HCT116 (cell line): Measurements from ENCODE around the gene TMIE. TPM values are rescaled to one million over a fixed set of nuclear protein-coding genes. Genes with fewer than 3 reads are reported as not detected.
"Not testable (repeated sequence)": the region's sequence is repeated elsewhere in the genome, so short reads cannot be mapped to it uniquely, and the experiment has no call there.

Experiments
- ATAC-seq: fragments of 200-7000 bp; cut with Tn5 transposase; 2 replicates; pipeline ENCODE4 v1.9.1; 2020; ENCODE audit warnings: mild to moderate bottlenecking, moderate library complexity
- BruUV-seq: library from RNA; stranded (reverse); fragments of 400-500 nt; replicated peaks from 2 replicates; lab custom pipeline; 2021; lab: Mats Ljungman, UMichigan
- CTCF ChIA-PET: fragments of 300-600 bp; sonication (Branson Sonifier 250); formaldehyde crosslinking; loops from one replicate; lab custom pipeline; 2021; ENCODE audit warnings: antibody characterized with exemption; lab: Charles Lee
- POLR2A ChIA-PET: fragments of 300-600, 350-600 bp; sonication (Branson Sonifier 250); formaldehyde crosslinking; loops from one replicate; lab custom pipeline; 2021; ENCODE audit warnings: antibody characterized with exemption; lab: Charles Lee
- RAD21 ChIA-PET, 2 experiments: fragments of 300-600 bp; sonication (Branson Sonifier 250); formaldehyde crosslinking; loops; one replicate each; lab custom pipeline; 2023; ENCODE audit warnings: low total read pairs in 2 of 2; ENCODE audit not compliant: uncharacterized antibody in 2 of 2, unreplicated experiment in 2 of 2, low non-redundant PET in 1 of 2; lab: Charles Lee
- DNase-seq: peaks from one replicate; pipeline ENCODE4 v3.0.0-alpha.2; 2010; ENCODE audit warnings: low read depth, low spot score
- H2AFZ ChIP-seq: fragments of 200-600 bp; shearing (Covaris generic), sonication (generic); 2 replicates; pipeline ENCODE4 v1.6.1; 2017; ENCODE audit warnings: low read depth, mixed run types, mixed read lengths, antibody characterized with exemption, low read length; ENCODE audit not compliant: poor library complexity, severe bottlenecking
- H3K27ac ChIP-seq: 2 replicates; pipeline ENCODE4 v1.5.1; 2012; ENCODE audit warnings: low read depth, low read length
- H3K27me3 ChIP-seq: fragments of 200-600 bp; sonication (generic); 2 replicates; pipeline ENCODE4 v1.6.1; 2016; ENCODE audit warnings: mixed run types, low read length, mixed read lengths; ENCODE audit not compliant: insufficient read depth
- H3K36me3 ChIP-seq, 2 experiments: fragments of 200-500 bp in 1 of 2; fragments of 200-600 bp in 1 of 2; sonication (Bioruptor generic) in 1 of 2; sonication (generic) in 1 of 2; 2 replicates each; pipeline versions ENCODE4 v1.5.1 to v1.6.1; 2014 to 2016; ENCODE audit warnings: low read length in 2 of 2, inconsistent platforms in 1 of 2, mixed read lengths in 1 of 2, mixed run types in 1 of 2; ENCODE audit not compliant: insufficient read depth in 2 of 2, control insufficient read depth in 1 of 2
- H3K4me1 ChIP-seq, 2 experiments: fragments of 200-600 bp in 1 of 2; sonication (generic) in 1 of 2; 2 replicates each; pipeline versions ENCODE4 v1.5.1 to v1.6.1; 2012 to 2017; ENCODE audit warnings: low read length in 2 of 2, inconsistent platforms in 1 of 2, mild to moderate bottlenecking in 1 of 2, mixed read lengths in 1 of 2, mixed run types in 1 of 2, moderate library complexity in 1 of 2; ENCODE audit not compliant: insufficient read depth in 2 of 2, control insufficient read depth in 1 of 2
- H3K4me2 ChIP-seq: fragments of 200-600 bp; sonication (generic); 2 replicates; pipeline ENCODE4 v1.6.1; 2017; ENCODE audit warnings: mixed run types, low read length, mixed read lengths
- H3K4me3 ChIP-seq, 2 experiments: fragments of 200-600 bp in 1 of 2; sonication (generic) in 1 of 2; replicated peaks in 1 of 2; 2 replicates each; pipeline ENCODE4 v1.5.1; 2011 to 2016; ENCODE audit warnings: low read length in 2 of 2, control low read depth in 1 of 2, low read depth in 1 of 2, mild to moderate bottlenecking in 1 of 2, mixed read lengths in 1 of 2, mixed run types in 1 of 2
- H3K79me2 ChIP-seq: fragments of 200-600 bp; sonication (generic); 2 replicates; pipeline ENCODE4 v1.6.1; 2017; ENCODE audit warnings: mild to moderate bottlenecking, mixed run types, low read length, moderate library complexity, mixed read lengths; ENCODE audit not compliant: insufficient read depth
- H3K9ac ChIP-seq: fragments of 200-600 bp; sonication (generic); 2 replicates; pipeline ENCODE4 v1.6.1; 2016; ENCODE audit warnings: low read length, mixed read lengths
- H3K9me2 ChIP-seq: fragments of 200-600 bp; sonication (generic), shearing (Covaris generic); 2 replicates; pipeline ENCODE4 v1.6.1; 2017; ENCODE audit warnings: mixed run types, mild to moderate bottlenecking, moderate library complexity; ENCODE audit not compliant: insufficient read depth
- H3K9me3 ChIP-seq, 2 experiments: fragments of 200-500 bp in 1 of 2; fragments of 200-600 bp in 1 of 2; sonication (Bioruptor generic) in 1 of 2; sonication (generic) in 1 of 2; 2 replicates each; pipeline ENCODE4 v1.6.1; 2014 to 2017; ENCODE audit warnings: low read length in 2 of 2, mixed read lengths in 2 of 2, inconsistent platforms in 1 of 2, low read depth in 1 of 2, mild to moderate bottlenecking in 1 of 2, mixed run types in 1 of 2, moderate library complexity in 1 of 2; ENCODE audit not compliant: control insufficient read depth in 1 of 2, insufficient read depth in 1 of 2
- H4K20me1 ChIP-seq: fragments of 200-600 bp; sonication (generic), shearing (Covaris generic); 2 replicates; pipeline ENCODE4 v1.6.1; 2017; ENCODE audit warnings: mixed run types, mild to moderate bottlenecking, moderate library complexity; ENCODE audit not compliant: insufficient read depth
- CEBPB ChIP-seq: IDR thresholded peaks from 2 replicates; pipeline ENCODE4 v1.6.1; 2012; ENCODE audit warnings: low read depth
- EZH2 ChIP-seq: fragments of 200-600 bp; sonication (generic); IDR thresholded peaks from 2 replicates; pipeline ENCODE4 v1.6.1; 2017; ENCODE audit warnings: antibody characterized with exemption, mixed run types
- FOSL1 ChIP-seq: IDR thresholded peaks from 2 replicates; pipeline ENCODE4 v1.6.1; 2012; ENCODE audit warnings: low read depth
- POLR2AphosphoS5 ChIP-seq: IDR thresholded peaks from 2 replicates; pipeline ENCODE4 v1.6.1; 2011; ENCODE audit warnings: mild to moderate bottlenecking, low read depth, low read length, moderate library complexity
- SIN3A ChIP-seq: IDR thresholded peaks from 2 replicates; pipeline ENCODE4 v1.6.1; 2012; ENCODE audit warnings: low read depth
- intact Hi-C: fragments of 100-400 bp; cut with micrococcal nuclease; formaldehyde crosslinking; loops from 2 replicates; pipeline ENCODE4 v1.10.0; 2022
- total RNA-seq: library from RNA; stranded (reverse); gene quantifications from one replicate; pipeline ENCODE4 v1.2.1, GENCODE V29; 2021; ENCODE audit not compliant: unreplicated experiment

The TMIE gene
- total RNA-seq, 1 experiment from 2014 or later = 0.74 TPM

DNA sequence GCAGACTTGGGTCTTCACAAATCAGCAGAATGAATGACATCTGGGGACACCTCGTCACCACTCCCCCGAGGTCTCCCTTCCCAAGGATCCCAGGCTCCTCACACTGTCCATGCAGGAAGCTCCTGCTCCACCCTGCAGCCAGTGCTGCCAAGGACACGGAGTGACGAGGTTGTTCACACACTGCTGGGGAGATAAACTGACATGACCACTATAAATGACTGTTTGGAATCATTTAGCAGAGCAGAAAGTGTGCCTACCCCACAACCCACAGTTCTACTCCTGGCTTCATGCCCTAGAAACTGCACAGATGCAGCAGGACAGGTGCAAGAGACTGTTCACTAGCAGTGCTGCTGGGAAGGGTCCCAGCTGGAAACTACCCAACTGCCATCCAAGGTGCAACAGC is 36.1 kb downstream of the TMIE start:
- ATAC-seq = no peak
- Histone ChIP-seq H3K27ac (no peak overlapping the region), H3K9me3 (no peaks in the 10 kb centered on the region), H3K4me3 (no peak overlapping the region), H3K9me2 (no peaks in the 10 kb centered on the region), H3K27me3 (no peaks in the 10 kb centered on the region), H2AFZ (no peak overlapping the region), H3K4me2 (no peak overlapping the region), H3K36me3 (no peaks in the 10 kb centered on the region), H4K20me1 (no peaks in the 10 kb centered on the region), H3K79me2 (no peaks in the 10 kb centered on the region), H3K9ac (no peak overlapping the region), H3K4me1 (no peaks in the 10 kb centered on the region)
- ChIA-PET RAD21 (no interaction called here), CTCF (no interaction called here), POLR2A (no interaction called here)
- intact Hi-C loops = no loop called here
- DNase-seq = no peak
- no TSS peak for BruUV-seq
- no peak for TF ChIP-seq FOSL1
- no peak for TF ChIP-seq SIN3A
- no peak for TF ChIP-seq CEBPB
- TF ChIP-seq POLR2AphosphoS5 = no peak
- TF ChIP-seq EZH2 = no peak

DNA sequence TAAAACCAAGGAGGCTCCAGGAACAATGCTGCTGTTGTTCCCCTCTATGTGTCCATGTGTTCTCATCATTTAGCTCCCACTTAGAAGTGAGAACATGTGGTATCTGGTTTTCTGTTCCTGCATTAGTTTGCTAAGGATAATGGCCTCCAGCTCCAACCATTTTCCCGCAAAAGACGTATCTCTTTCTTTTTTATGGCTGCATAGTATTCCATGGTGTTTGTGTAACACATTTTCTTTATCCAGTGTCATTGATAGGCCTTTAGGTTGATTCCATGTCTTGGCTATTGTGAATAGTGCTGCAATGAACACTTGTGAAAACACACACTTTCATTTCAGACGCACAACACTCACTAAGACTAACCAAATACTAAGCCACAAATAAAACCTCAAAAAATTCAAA is 38.4 kb downstream of the TMIE start:
- H3K9me3 ChIP-seq, H3K4me1 ChIP-seq, H4K20me1 ChIP-seq, H3K9ac ChIP-seq, RAD21 ChIA-PET, H3K79me2 ChIP-seq, POLR2A ChIA-PET, H3K27ac ChIP-seq, BruUV-seq, H3K4me2 ChIP-seq, H3K9me2 ChIP-seq, CTCF ChIA-PET, H3K36me3 ChIP-seq, H2AFZ ChIP-seq, H3K4me3 ChIP-seq, DNase-seq, H3K27me3 ChIP-seq, intact Hi-C loops, ATAC-seq: not testable (repeated sequence)
